ENCODE results near the gene CEP85.

CEP85 gene

DNA sequence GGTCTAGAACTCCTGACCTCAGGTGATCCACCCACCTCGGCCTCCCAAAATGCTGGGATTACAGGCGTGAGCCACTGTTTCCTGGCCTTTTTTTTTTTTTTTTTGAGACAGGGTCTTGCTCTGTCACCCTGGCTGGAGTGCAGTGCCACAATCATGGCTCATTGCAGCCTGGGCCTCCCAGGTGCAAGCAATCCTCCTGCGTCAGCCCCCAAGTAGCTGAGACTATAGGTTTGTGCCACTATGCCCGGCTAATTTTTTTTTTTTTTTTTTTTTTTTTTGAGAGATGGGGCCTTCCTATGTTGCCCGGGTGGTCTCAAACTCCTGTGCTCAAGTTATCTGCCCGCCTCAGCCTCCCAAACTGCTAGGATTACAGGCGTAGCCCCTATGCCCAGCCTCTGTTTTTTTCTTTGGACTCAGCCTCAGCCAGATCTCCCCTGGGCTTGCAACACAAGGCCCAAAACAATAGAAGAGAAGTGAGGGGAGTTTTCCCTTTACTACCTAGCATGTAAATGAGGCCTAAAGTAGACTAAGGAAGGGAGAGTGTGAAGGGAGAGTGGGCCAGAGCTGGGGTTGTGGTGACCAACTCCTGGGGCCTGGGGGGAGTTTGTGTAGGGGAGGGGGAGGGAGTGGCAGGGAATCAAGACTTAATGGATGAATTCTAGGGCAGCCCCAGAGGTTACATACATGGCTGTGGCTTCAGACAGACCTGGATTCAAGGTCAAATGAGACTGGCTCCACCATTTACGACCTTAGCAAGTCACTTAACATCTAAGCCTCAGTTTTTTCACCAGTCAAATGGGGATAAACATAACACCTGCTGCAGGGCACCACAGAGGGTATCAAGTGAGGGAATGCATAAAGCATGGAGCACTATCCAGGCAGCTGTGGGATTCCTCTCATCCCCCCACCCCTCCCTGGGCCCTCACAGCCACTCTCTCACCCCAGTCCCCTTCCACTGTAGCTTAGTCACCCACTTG, 82.2 kb downstream of the CEP85 start:
- DNase-seq (ENCODE audit: low spot score) = no peak

DNA sequence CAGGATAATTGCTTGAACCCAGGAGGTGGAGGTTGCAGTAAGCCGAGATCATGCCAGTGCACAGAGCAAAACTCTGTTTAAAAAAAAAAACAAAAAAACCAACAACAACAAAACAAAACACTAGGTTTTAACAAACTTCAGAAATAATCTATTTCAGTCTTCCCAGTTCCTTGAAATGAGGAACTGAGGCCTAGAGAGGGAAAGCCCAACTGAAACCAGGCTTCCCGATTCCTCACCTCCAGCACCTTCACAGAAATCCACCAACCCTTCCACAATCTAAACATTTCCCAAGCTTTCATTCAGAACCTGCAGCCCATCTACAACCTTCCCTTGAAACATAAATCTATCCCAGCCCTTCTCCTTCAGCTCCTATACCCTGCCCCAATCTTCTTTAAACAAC, 83.1 kb downstream of the CEP85 start:
- no peak for DNase-seq (ENCODE audit: low spot score)

DNA sequence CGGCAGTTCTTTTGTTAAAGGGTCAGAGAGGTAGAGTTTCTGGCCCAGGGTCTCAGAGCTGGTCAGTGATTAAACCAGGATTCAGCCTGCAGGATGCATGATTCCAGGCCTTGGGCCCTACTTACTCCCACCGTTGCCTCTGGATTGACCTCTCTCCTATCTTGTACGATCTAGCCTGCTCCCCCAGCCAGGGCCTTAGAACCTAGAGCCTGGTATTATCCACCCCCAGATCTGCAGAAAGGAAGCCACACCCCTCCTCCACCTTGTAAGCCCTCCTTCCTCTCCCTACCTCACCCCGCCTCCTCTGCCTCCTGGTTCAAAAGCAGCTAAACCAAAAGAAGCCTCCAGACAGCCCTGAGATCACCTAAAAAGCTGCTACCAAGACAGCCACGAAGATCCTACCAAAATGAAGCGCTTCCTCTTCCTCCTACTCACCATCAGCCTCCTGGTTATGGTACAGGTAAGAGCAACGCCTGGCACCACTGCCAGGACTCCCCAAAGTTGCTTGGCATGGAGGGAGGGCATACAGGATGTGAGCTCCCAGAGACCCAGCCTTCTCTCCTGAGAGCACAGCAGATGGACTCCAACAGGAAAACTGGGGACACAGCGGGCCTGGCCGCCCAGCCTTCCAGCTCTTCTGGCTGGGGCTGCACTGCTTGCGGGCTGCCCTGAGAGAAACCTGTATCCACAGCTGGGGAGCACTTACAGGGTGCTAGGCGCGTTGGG, 83.8 kb downstream of the CEP85 start, which contains the start of gene CD52:
CD52 (plus strand) TSS at position 347 of the 726 bp plus-strand sequence; CDS start at position 407, 60 bp downstream.
- no peak for DNase-seq (ENCODE audit: low spot score)

DNA sequence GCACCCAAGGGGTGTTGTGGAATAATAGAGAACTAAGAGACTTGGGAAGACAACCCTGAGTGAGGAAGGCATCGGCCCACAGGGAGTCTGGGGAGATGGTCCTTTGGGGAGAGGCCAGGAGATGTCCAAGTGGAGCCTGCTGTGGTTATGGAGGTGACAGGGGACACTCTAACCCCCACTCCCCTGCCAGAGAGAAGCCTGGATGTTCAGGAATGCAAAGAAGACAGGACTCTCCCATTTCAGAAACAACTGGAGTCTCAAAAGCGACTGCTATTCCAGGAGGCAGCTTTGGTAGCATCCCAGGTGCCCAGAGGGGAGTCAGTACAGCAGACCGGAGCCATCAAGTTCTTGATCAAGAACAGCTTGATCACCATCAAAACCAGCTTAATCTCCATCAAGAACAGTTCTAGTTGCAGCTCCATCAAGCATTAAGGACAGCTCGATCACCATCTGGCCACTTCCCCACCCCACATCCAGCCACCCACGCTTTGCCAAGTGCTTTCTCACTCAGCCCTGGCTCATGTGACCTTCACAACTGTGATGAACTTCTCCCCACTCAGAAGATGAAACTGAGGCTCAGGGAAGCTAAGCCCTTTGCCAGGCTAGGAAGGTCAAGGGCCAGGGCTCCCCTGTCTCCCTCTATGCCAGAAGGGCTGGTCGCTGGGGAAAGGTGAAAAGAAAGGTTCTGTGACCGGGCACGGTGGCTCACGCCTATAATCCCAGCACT, 84.5 kb downstream of the CEP85 start:
- DNase-seq (ENCODE audit: low spot score) = no peak

DNA sequence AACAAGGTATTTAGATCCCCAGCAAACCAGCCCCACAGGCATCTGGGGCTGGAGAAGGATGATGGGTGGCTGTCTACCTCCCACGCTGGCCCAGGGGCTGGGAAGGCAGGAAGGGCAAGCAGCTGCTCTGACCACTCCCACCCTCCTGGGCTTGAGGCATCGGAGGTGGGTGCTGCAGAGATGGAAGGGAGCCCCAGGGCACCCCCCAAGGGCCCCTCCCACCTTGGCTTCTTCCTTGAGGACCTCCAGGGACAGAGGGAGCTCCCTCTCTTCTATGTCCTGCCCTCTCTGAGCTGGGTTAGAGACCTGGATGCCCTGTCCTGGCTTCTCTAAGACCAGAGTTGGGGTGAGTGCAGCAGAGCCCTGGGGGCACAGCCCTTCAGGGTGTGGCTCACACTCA, 86.9 kb downstream of the CEP85 start:
- DNase-seq (ENCODE audit: low spot score) = no peak

DNA sequence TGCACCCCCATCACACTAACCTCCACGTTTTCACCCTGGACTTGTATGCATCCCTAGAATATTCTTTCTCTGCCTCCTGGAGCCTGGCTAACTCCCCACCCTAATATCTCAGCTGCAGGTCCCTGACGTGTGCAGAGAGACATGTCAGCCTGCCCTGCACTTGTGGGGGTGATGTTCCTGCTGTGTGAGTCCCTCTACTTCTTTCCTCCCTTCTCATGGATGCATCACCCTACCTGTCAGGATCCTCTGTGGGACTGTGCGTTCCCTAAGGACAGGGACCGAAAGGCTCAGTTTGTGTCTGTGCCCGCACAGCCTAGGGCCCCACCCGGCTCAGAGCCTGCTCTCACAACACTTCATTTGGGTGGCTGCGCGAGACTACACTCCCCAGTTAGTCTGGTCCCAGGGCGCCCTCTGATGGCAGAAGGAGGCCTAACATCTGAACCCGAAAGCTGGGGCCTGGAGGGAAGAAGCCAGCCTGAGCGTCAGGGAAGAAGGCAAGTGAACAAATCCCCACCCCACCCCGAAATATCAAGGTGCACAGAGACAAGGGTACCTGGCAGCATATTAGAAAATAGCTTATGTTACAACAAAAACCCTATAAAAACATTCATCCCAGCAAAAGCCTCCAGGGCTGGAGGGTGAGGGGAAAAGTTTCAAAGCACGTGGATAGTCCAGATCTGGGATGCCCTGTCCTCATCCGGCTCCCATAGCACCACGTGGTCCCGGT, 87.5 kb downstream of the CEP85 start:
- DNase-seq (ENCODE audit: low spot score) = peak; percentile 81

DNA sequence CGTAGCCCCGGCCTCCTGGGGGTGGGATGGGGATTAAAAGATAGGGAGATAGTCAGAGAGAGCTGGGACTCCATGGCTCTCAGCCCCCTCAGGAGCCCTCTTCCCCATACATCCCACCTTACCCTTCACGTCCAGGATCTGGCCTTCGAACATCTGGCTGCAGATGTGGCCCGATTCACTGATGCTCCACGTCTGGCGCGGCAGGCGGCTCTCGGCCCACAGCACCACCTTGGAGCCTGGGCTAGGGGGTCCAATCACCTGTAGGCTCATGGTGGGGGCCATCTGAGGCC, 88.0 kb downstream of the CEP85 start:
- no peak for DNase-seq (ENCODE audit: low spot score)

DNA sequence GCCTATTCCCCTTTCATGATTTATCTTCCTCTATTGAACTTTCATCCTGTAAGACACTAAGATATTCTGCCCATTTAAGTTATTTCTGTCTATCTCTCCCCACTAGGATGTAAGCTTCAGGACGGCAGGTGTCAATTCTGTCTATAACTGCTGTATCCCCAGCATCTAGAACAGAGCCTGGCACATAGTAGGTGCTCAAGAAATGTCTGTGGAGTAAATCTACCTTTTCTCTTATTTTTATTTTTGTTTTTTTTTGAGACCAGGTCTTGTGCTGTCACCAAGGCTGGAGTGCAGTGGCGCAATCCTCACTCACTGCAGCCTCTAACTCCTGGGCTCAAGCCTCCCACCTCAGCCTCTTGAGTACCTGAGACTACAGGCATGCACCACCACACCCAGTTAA, 89.4 kb downstream of the CEP85 start:
- no peak for DNase-seq (ENCODE audit: low spot score)

DNA sequence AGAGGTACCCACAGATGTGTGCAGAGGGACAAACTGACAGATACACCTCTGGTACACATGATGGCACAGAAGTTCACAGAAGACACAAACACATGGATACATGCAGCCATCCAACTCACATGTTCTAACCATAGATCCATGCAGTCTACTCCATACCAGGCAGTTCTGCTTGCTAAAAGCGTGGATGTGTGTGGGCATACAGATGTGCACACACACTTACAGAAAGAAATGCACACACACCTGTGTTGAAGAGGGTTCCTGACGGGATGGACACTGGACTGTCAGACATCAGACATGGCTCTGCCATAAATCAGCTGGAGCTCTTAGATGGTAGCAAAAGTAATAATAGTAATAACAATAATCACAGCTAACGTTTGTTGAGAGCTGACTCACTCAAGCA, 90.5 kb downstream of the CEP85 start:
- DNase-seq (ENCODE audit: low spot score) = no peak

DNA sequence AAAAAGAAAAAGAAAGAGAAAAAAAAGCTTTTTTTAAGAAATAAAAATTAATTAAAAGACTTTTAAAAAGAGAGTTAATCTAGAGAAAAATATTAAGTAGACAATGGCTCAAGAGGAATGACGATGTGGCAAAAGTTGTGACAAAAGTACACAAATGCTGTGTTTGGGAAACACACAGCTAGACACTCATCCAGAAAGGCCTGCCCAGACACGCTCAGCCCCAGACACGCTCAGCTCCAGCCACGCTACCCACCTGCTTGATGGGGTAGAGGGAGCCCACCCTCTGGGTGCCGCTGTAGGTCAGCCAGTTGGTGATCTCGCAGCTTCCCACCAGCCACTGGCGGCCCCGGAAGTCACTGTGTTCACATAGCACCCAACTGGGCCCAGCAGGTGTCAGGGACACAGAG, 94.0 kb downstream of the CEP85 start:
- no peak for DNase-seq (ENCODE audit: low spot score)
